GM12865 (cell line): Measurements from ENCODE around the gene AHSG.

Experiments
- DNase-seq: peaks from one replicate; pipeline ENCODE4 v3.0.0; 2010; ENCODE audit warnings: low read depth
- H3K4me3 ChIP-seq: 2 replicates; pipeline ENCODE4 v1.5.1; 2011; ENCODE audit warnings: mild to moderate bottlenecking, low read depth, low read length, control low read depth
- CTCF ChIP-seq: IDR thresholded peaks from 2 replicates; pipeline ENCODE4 v1.5.1; 2011; ENCODE audit warnings: low read length, control low read depth, low read depth, inconsistent platforms; ENCODE audit not compliant: insufficient read depth; ENCODE audit errors: missing control alignments

Gene AHSG

GRCh38 chr3:186664119-186664495 is 51.2 kb downstream of the AHSG start:
- no peak overlapping the region for H3K4me3 ChIP-seq
- no peak for TF ChIP-seq CTCF
- DNase-seq: no peak

GRCh38 chr3:186664506-186664905 is 51.6 kb downstream of the AHSG start:
- no peak for DNase-seq
- no peak overlapping the region for H3K4me3 ChIP-seq
- no peak for TF ChIP-seq CTCF

GRCh38 chr3:186665625-186666188 is 52.8 kb downstream of the AHSG start, which contains the start of gene HRG:
Gene HRG, plus strand, starts transcription at chr3:186666014. Its CDS starts 18 bp downstream, at chr3:186666032.
- DNase-seq: no peak
- H3K4me3 ChIP-seq: no peak within 1 kb of the TSS
- no peak for TF ChIP-seq CTCF

GRCh38 chr3:186668426-186668825 is 55.6 kb downstream of the AHSG start:
- no peak for DNase-seq

GRCh38 chr3:186669378-186670084 is 56.7 kb downstream of the AHSG start:
- TF ChIP-seq CTCF: no peak
- peak; percentile 27 for DNase-seq

More at GRCh38 chr3:186668426-186668825, 55.6 kb downstream of the AHSG start:
- no peak for TF ChIP-seq CTCF
- no peak overlapping the region for H3K4me3 ChIP-seq

GRCh38 chr3:186670155-186670554 is 57.3 kb downstream of the AHSG start:
- TF ChIP-seq CTCF: no peak
- no peak for DNase-seq
- no peak overlapping the region for H3K4me3 ChIP-seq

More at GRCh38 chr3:186669378-186670084, 56.7 kb downstream of the AHSG start:
- no peak overlapping the region for H3K4me3 ChIP-seq
